Fibroblast of lung (primary cell): ENCODE measurements around the gene SLC6A9. TPM values are rescaled to one million over a fixed set of nuclear protein-coding genes. Genes with fewer than 3 reads are reported as not detected.

Experiments used
- DNase-seq, 2 donors: peaks; one replicate each; pipeline versions ENCODE4 v3.0.0 to v3.0.0-alpha.2; 2010; ENCODE audit warnings: low read depth in 2 of 2
- H2AFZ ChIP-seq: 2 replicates; pipeline ENCODE4 v1.5.1; 2012; ENCODE audit warnings: low read length, control low read depth, inconsistent platforms
- H3K27ac ChIP-seq: 2 replicates; pipeline ENCODE4 v1.5.1; 2011; ENCODE audit warnings: low read length, control low read depth; ENCODE audit not compliant: insufficient read depth
- H3K27me3 ChIP-seq: 2 replicates; pipeline ENCODE4 v1.5.1; 2011; ENCODE audit warnings: mild to moderate bottlenecking, low read length; ENCODE audit not compliant: control insufficient read depth, insufficient read depth
- H3K36me3 ChIP-seq: 2 replicates; pipeline ENCODE4 v1.5.1; 2011; ENCODE audit warnings: low read length; ENCODE audit not compliant: control insufficient read depth, insufficient read depth
- H3K4me1 ChIP-seq: 2 replicates; pipeline ENCODE4 v1.5.1; 2011; ENCODE audit warnings: low read length; ENCODE audit not compliant: control insufficient read depth, insufficient read depth; ENCODE audit errors: extremely low read depth
- H3K4me2 ChIP-seq: 2 replicates; pipeline ENCODE4 v1.5.1; 2011; ENCODE audit warnings: low read length, control low read depth; ENCODE audit not compliant: insufficient read depth; ENCODE audit errors: extremely low read depth
- H3K4me3 ChIP-seq, 4 experiments: fragments of 200-600 bp in 1 of 4; sonication (generic) in 1 of 4; replicated peaks in 1 of 4; 2 replicates each; pipeline ENCODE4 v1.5.1; 2011 to 2016; ENCODE audit warnings: low read length in 4 of 4, low read depth in 3 of 4, mild to moderate bottlenecking in 3 of 4, control low read depth in 2 of 4, inconsistent platforms in 1 of 4, mixed read lengths in 1 of 4; ENCODE audit not compliant: insufficient read depth in 1 of 4; ENCODE audit errors: control extremely low read depth in 1 of 4
- H3K79me2 ChIP-seq: 2 replicates; pipeline ENCODE4 v1.5.1; 2012; ENCODE audit warnings: mild to moderate bottlenecking, low read length, inconsistent platforms; ENCODE audit not compliant: control insufficient read depth, insufficient read depth
- H3K9ac ChIP-seq: 2 replicates; pipeline ENCODE4 v1.5.1; 2011; ENCODE audit warnings: mild to moderate bottlenecking, low read length, control low read depth; ENCODE audit not compliant: insufficient read depth
- H3K9me3 ChIP-seq: 2 replicates; pipeline ENCODE4 v1.5.1; 2012; ENCODE audit warnings: low read depth, low read length; ENCODE audit not compliant: control insufficient read depth, insufficient read depth
- H4K20me1 ChIP-seq: 2 replicates; pipeline ENCODE4 v1.5.1; 2011; ENCODE audit warnings: low read length; ENCODE audit not compliant: control insufficient read depth, insufficient read depth; ENCODE audit errors: extremely low read depth
- CTCF ChIP-seq, 2 donors: IDR thresholded peaks in 1 of 2; conservative IDR thresholded peaks in 1 of 2; 1 replicate in 1 of 2; 2 replicates in 1 of 2; pipeline ENCODE4 v1.5.1; 2011 to 2012; ENCODE audit warnings: low read length in 2 of 2, control low read depth in 1 of 2, inconsistent platforms in 1 of 2, low read depth in 1 of 2, mild to moderate bottlenecking in 1 of 2
- EZH2 ChIP-seq: IDR thresholded peaks from 2 replicates; pipeline ENCODE4 v1.5.1; 2012; ENCODE audit warnings: low read length, control low read depth, mild to moderate bottlenecking; ENCODE audit errors: missing control alignments
- polyA plus RNA-seq, 2 donors: library from polyadenylated mRNA; depleted of rRNA in 1 of 2; stranded (reverse) in 1 of 2; unstranded in 1 of 2; fragments of >200 nt; gene quantifications; 2 replicates each; pipeline ENCODE4 v1.2.1, GENCODE V29; 2011 to 2012; ENCODE audit warnings: missing spikeins in 1 of 2
- total RNA-seq: library from RNA; depleted of rRNA; stranded (reverse); fragments of >200 nt; gene quantifications from 2 replicates; pipeline ENCODE4 v1.2.1, GENCODE V29; 2014

SLC6A9 gene
- total and polyA plus RNA-seq, 2 donors (not counting 1 experiment from before 2014, with no cell fraction given) = 3.4 to 19.5 TPM

GRCh38 chr1:44002606-44003157, 28.6 kb downstream of the SLC6A9 start:
- no peak for DNase-seq
- H3K9me3 ChIP-seq = no peaks in the 10 kb centered on the region
- H3K36me3 ChIP-seq = no peaks in the 10 kb centered on the region
- no peak overlapping the region for H2AFZ ChIP-seq
- H3K27ac ChIP-seq = no peak overlapping the region
- no peaks in the 10 kb centered on the region for H3K27me3 ChIP-seq
- H3K4me3 ChIP-seq = no peak overlapping the region
- H4K20me1 ChIP-seq = no peaks in the 10 kb centered on the region
- no peak overlapping the region for H3K9ac ChIP-seq
- TF ChIP-seq CTCF (conservative IDR thresholded peaks at IDR 0.05 in 1 of 2, IDR thresholded peaks at IDR 0.05 in 1 of 2; ENCODE audit: low read depth in 1 of 2, low read length in 2 of 2) = peak; percentile 7 to 24
- no peak for TF ChIP-seq EZH2
- H3K4me1 ChIP-seq = peaks cover 2% of the 10 kb centered on the region
- H3K79me2 ChIP-seq = no peaks in the 10 kb centered on the region
- H3K4me2 ChIP-seq = no peak overlapping the region

- H4K20me1 ChIP-seq = no peaks in the 10 kb centered on the region
- H3K9me3 ChIP-seq = no peaks in the 10 kb centered on the region
- H3K27ac ChIP-seq = no peak overlapping the region
- H3K79me2 ChIP-seq = no peaks in the 10 kb centered on the region
- H3K4me3 ChIP-seq = no peak overlapping the region
- no peak for DNase-seq
- no peaks in the 10 kb centered on the region for H3K36me3 ChIP-seq
- H2AFZ ChIP-seq = no peak overlapping the region
- H3K27me3 ChIP-seq = no peaks in the 10 kb centered on the region
- H3K9ac ChIP-seq = no peak overlapping the region
- H3K4me1 ChIP-seq = peaks cover 2% of the 10 kb centered on the region
- TF ChIP-seq EZH2 (no peak), CTCF (conservative IDR thresholded peaks at IDR 0.05 in 1 of 2, IDR thresholded peaks at IDR 0.05 in 1 of 2; ENCODE audit: low read depth in 1 of 2, low read length in 2 of 2) (no peak)
- no peak overlapping the region for H3K4me2 ChIP-seq
Observed at GRCh38 chr1:44002165-44002564, 29.1 kb downstream of the SLC6A9 start.

- Histone ChIP-seq H3K9ac (no peak overlapping the region), H3K4me2 (no peak overlapping the region), H3K36me3 (no peaks in the 10 kb centered on the region), H3K27me3 (no peaks in the 10 kb centered on the region), H2AFZ (no peak overlapping the region), H3K4me1 (no peaks in the 10 kb centered on the region), H3K27ac (no peak overlapping the region), H4K20me1 (no peaks in the 10 kb centered on the region), H3K4me3 (no peak overlapping the region), H3K9me3 (no peaks in the 10 kb centered on the region), H3K79me2 (no peaks in the 10 kb centered on the region)
- no peak for TF ChIP-seq EZH2
- no peak for TF ChIP-seq CTCF (conservative IDR thresholded peaks at IDR 0.05 in 1 of 2, IDR thresholded peaks at IDR 0.05 in 1 of 2; ENCODE audit: low read depth in 1 of 2, low read length in 2 of 2)
- DNase-seq = no peak
Observed at GRCh38 chr1:44000122-44000665, 31.1 kb downstream of the SLC6A9 start.
